GM12878 (cell line): ENCODE data around the gene PDZRN3. TPM values are rescaled to one million over a fixed set of nuclear protein-coding genes. Genes with fewer than 3 reads are reported as not detected.

Experiments
- ATAC-seq: fragments of 200-7000 bp; cut with Tn5 transposase; 3 replicates; pipeline ENCODE4 v1.9.1; 2020; ENCODE audit warnings: mild to moderate bottlenecking, moderate library complexity
- BruUV-seq: library from RNA; stranded (reverse); fragments of 400-500 nt; replicated peaks from 2 replicates; lab custom pipeline; 2021; lab: Mats Ljungman, UMichigan
- CTCF ChIA-PET: fragments of 300-600 bp; sonication (Branson Sonifier 250); formaldehyde crosslinking; extraction: SDS; loops from one replicate; lab custom pipeline; 2021; ENCODE audit warnings: inconsistent platforms; lab: Yijun Ruan, JAX
- POLR2A ChIA-PET: fragments of 350-600 bp; formaldehyde crosslinking; extraction: SDS; loops from one replicate; lab custom pipeline; 2021; ENCODE audit warnings: inconsistent platforms; lab: Charles Lee
- RAD21 ChIA-PET: fragments of 300-600 bp; sonication (Branson Sonifier 250); formaldehyde crosslinking; loops from one replicate; lab custom pipeline; 2023; ENCODE audit warnings: antibody characterized with exemption; ENCODE audit not compliant: unreplicated experiment; lab: Charles Lee
- SMC1A ChIA-PET: fragments of 300-600 bp; sonication (Branson Sonifier 250); formaldehyde crosslinking; loops from one replicate; lab custom pipeline; 2023; ENCODE audit not compliant: unreplicated experiment, uncharacterized antibody; lab: Charles Lee
- DNase-seq: peaks from one replicate; pipeline ENCODE4 v3.0.0-alpha.2; 2011; ENCODE audit warnings: low read depth, low spot score
- FAIRE-seq: peaks from 3 replicates; lab custom pipeline; 2011; peaks lifted over from hg19 to GRCh38; lab: Jason Lieb, UNC
- H2AFZ ChIP-seq: 2 replicates; pipeline ENCODE4 v1.6.0; 2011; ENCODE audit warnings: low read depth, low read length, control low read depth; ENCODE audit not compliant: control insufficient read depth
- H3K27ac ChIP-seq: 2 replicates; pipeline ENCODE4 v1.5.1; 2011; ENCODE audit warnings: control low read depth; ENCODE audit not compliant: control insufficient read depth, insufficient read depth
- H3K27me3 ChIP-seq, 2 experiments: replicated peaks in 1 of 2; 2 replicates each; pipeline versions ENCODE4 v1.6.0 to v1.6.1; 2011; ENCODE audit warnings: low read length in 1 of 2; ENCODE audit not compliant: control insufficient read depth in 2 of 2, insufficient read depth in 2 of 2
- H3K36me3 ChIP-seq, 2 experiments: 2 replicates each; pipeline ENCODE4 v1.5.1; 2011; ENCODE audit warnings: low read length in 1 of 2; ENCODE audit not compliant: control insufficient read depth in 2 of 2, insufficient read depth in 2 of 2
- H3K4me1 ChIP-seq: 2 replicates; pipeline ENCODE4 v1.6.1; 2011; ENCODE audit warnings: mild to moderate bottlenecking, low read length, moderate library complexity, mixed read lengths; ENCODE audit not compliant: control insufficient read depth, insufficient read depth
- H3K4me2 ChIP-seq: 2 replicates; pipeline ENCODE4 v1.6.0; 2011; ENCODE audit warnings: control low read depth; ENCODE audit not compliant: control insufficient read depth, insufficient read depth
- H3K4me3 ChIP-seq: fragments of 200-600 bp; sonication (generic); 2 replicates; pipeline ENCODE4 v1.5.1; 2016
- H3K79me2 ChIP-seq: 2 replicates; pipeline ENCODE4 v1.6.0; 2011; ENCODE audit warnings: low read length; ENCODE audit not compliant: control insufficient read depth, insufficient read depth
- H3K9ac ChIP-seq: 2 replicates; pipeline ENCODE4 v1.8.0; 2011; ENCODE audit warnings: low read length, control low read depth, mixed read lengths; ENCODE audit not compliant: control insufficient read depth, insufficient read depth
- H3K9me3 ChIP-seq: replicated peaks from 3 replicates; pipeline ENCODE4 v1.5.1; 2011; ENCODE audit warnings: mild to moderate bottlenecking, low read length; ENCODE audit not compliant: control insufficient read depth, insufficient read depth
- H4K20me1 ChIP-seq: 2 replicates; pipeline ENCODE4 v1.6.0; 2011; ENCODE audit not compliant: control insufficient read depth, insufficient read depth
- ATF7 ChIP-seq: fragments of 450-650 bp; IDR thresholded peaks from 2 replicates; pipeline ENCODE4 v1.6.1; 2016; ENCODE audit warnings: low read depth, mild to moderate bottlenecking
- BRCA1 ChIP-seq: IDR thresholded peaks from 2 replicates; pipeline ENCODE4 v1.6.1; 2011; ENCODE audit warnings: low read depth, low read length, improper control_type of control experiment
- CEBPZ ChIP-seq: fragments of 150-350 bp; IDR thresholded peaks from 2 replicates; pipeline ENCODE4 v1.6.1; 2016; ENCODE audit warnings: low read depth, low read length
- E2F8 ChIP-seq: fragments of 450-650 bp; IDR thresholded peaks from 2 replicates; pipeline ENCODE4 v1.6.1; 2018; ENCODE audit warnings: mild to moderate bottlenecking, low read depth, moderate library complexity; ENCODE audit not compliant: partially characterized antibody
- HCFC1 ChIP-seq: fragments of 150-350 bp; IDR thresholded peaks from 2 replicates; pipeline ENCODE4 v1.6.1; 2014; ENCODE audit warnings: low read length
- IKZF2 ChIP-seq, 2 experiments: fragments of 450-650 bp; IDR thresholded peaks; 2 replicates each; pipeline ENCODE4 v1.6.1; 2017; ENCODE audit warnings: mild to moderate bottlenecking in 2 of 2, moderate library complexity in 2 of 2
- KAT2A ChIP-seq: conservative IDR thresholded peaks from 2 replicates; pipeline ENCODE4 v1.6.1; 2011; ENCODE audit warnings: low read depth, low read length; ENCODE audit not compliant: control insufficient read depth
- NR2C2 ChIP-seq: IDR thresholded peaks from 2 replicates; pipeline ENCODE4 v1.6.1; 2011; ENCODE audit warnings: borderline replicate concordance, low read depth; ENCODE audit not compliant: control insufficient read depth, insufficient read length
- RBBP5 ChIP-seq: fragments of 200-600 bp; sonication (generic); conservative IDR thresholded peaks from 2 replicates; pipeline ENCODE4 v1.6.1; 2016
- SMAD1 ChIP-seq: fragments of 450-650 bp; IDR thresholded peaks from 2 replicates; pipeline ENCODE4 v1.6.1; 2018; ENCODE audit warnings: mild to moderate bottlenecking, low read depth; ENCODE audit not compliant: partially characterized antibody
- TAF1 ChIP-seq: IDR thresholded peaks from 2 replicates; pipeline ENCODE4 v1.6.1; 2011; ENCODE audit warnings: mild to moderate bottlenecking, low read depth, low read length, borderline replicate concordance
- TBL1XR1 ChIP-seq: IDR thresholded peaks from 2 replicates; pipeline ENCODE4 v1.6.1; 2012; ENCODE audit warnings: low read depth, low read length, improper control_type of control experiment
- TCF3 ChIP-seq: IDR thresholded peaks from 2 replicates; pipeline ENCODE4 v1.6.1; 2012; ENCODE audit warnings: low read depth, mild to moderate bottlenecking, low read length, borderline replicate concordance; ENCODE audit not compliant: insufficient read depth
- WGBS: methylation state at CpG from one replicate; pipeline ENCODE4 v1.1.6; 2016; ENCODE audit warnings: low lambda C conversion rate; ENCODE audit not compliant: insufficient replicate concordance, insufficient coverage; ENCODE audit errors: missing lambda C conversion rate; 5-methylcytosine and 5-hydroxymethylcytosine counted together
- in situ Hi-C: fragments of 300-500 bp; cut with MboI; formaldehyde crosslinking; loops from 9 replicates; pipeline ENCODE4 v1.14.3; 2018; ENCODE audit warnings: mixed read lengths
- intact Hi-C: fragments of 100-400 bp; cut with micrococcal nuclease; formaldehyde crosslinking; loops from one replicate; pipeline ENCODE4 v1.14.2; 2022; ENCODE audit not compliant: unreplicated experiment
- polyA plus RNA-seq, 11 experiments: library from polyadenylated mRNA; depleted of rRNA in 4 of 11; unstranded in 6 of 11; stranded (reverse) in 5 of 11; fragments of >200 nt; fragmentation: Nextera tagmentation in 4 of 11; fragmentation: Illumina TruSeq in 1 of 11; extraction: Ambion mirVana in 4 of 11; extraction: Trizol in 1 of 11; gene quantifications; 1 replicate in 1 of 11; 2 replicates in 10 of 11; pipeline versions ENCODE4 v1.2.1 to v1.2.3, GENCODE V29; 2011 to 2016; ENCODE audit warnings: inconsistent platforms in 2 of 11, missing spikeins in 2 of 11, low read depth in 1 of 11
- total RNA-seq, 4 experiments: library from RNA; depleted of rRNA in 3 of 4; stranded (reverse); fragments of >200 nt in 3 of 4; fragmentation: Illumina TruSeq in 1 of 4; extraction: Trizol in 1 of 4; gene quantifications; 2 replicates each; pipeline versions ENCODE4 v1.2.1 to v1.2.3, GENCODE V29; 2013 to 2021
- TF ChIP-seq, protein P1 (sequence below): fragments of 450-650 bp; IDR thresholded peaks from 2 replicates; pipeline ENCODE4 v1.6.1; 2016; ENCODE audit warnings: mild to moderate bottlenecking
- TF ChIP-seq, protein P2 (sequence below): fragments of 450-650 bp; conservative IDR thresholded peaks from 2 replicates; pipeline ENCODE4 v1.6.1; 2017; ENCODE audit warnings: mild to moderate bottlenecking, moderate library complexity

PDZRN3 gene
- total and polyA plus RNA-seq, 10 of the 15 experiments (the other 5 are each of a cell fraction or from before 2014, with no cell fraction given): 0.07 to 0.37 (median 0.12) TPM; not detected in 6

DNA sequence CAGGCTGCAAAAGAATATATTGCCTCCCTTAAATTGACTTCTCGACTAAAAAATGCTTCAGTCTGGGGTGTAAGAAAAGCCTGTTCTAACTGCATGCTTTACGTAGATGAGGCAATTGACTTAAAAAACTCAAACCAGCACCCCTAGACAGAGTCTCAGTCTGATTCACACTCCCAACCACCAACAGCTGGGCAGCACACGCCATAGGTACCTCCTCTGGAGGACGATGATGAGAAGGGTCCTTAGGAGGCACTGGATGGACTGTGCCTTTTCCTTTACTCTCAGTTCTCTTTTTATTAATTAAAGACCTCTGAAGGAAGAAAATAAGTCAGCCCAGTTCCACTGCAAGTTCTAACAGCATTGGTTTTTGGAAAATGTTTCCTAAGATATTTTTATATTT lies 175.0 kb downstream of the PDZRN3 start:
- ATAC-seq (peak; percentile 72), DNase-seq (peak; percentile 31), FAIRE-seq (no peak)
- H3K79me2 ChIP-seq: no peaks in the 10 kb centered on the region
- intact Hi-C loops (loop anchor here (1.0 to 5.0 kb wide), 3 partner anchors 50 to 347 kb away; no protein-coding TSS in a partner anchor), in situ Hi-C loops (loop anchor here (5.0 kb wide), 1 partner anchor 53 kb away; no protein-coding TSS in a partner anchor)
- ChIA-PET SMC1A (interaction anchor here (0.9 to 3.1 kb wide), 2 partner anchors 17 to 52 kb away, joined by 3 to 16 read pairs; no protein-coding TSS in a partner anchor), CTCF (interaction anchor here (0.8 to 8.1 kb wide), 3 partner anchors 8 to 54 kb away, joined by 3 to 110 read pairs (median 7); no protein-coding TSS in a partner anchor), POLR2A (no interaction called here), RAD21 (no interaction called here)
- BruUV-seq: no TSS peak
- no peak overlapping the region for H3K9ac ChIP-seq
- no peaks in the 10 kb centered on the region; the same call in 2 of the 3 replicates for H3K9me3 ChIP-seq
- H3K4me1 ChIP-seq: peaks cover 37% of the 10 kb centered on the region
- no peak overlapping the region for H3K4me3 ChIP-seq
- no peaks in the 10 kb centered on the region for H3K27me3 ChIP-seq
- peak overlapping the region; percentile 76 for H3K4me2 ChIP-seq
- no peaks in the 10 kb centered on the region for H3K36me3 ChIP-seq
- no peak overlapping the region for H2AFZ ChIP-seq
- H3K27ac ChIP-seq: peak overlapping the region; percentile 80; the same call in 1 of the 2 replicates
- no peaks in the 10 kb centered on the region for H4K20me1 ChIP-seq
- WGBS: 0% methylated on average over 4 of the region's 4 CpGs
- TF ChIP-seq E2F8 (no peak), TBL1XR1 (no peak), NR2C2 (no peak), CEBPZ (no peak), TCF3 (peak; percentile 95), HCFC1 (no peak), IKZF2 (IDR thresholded peaks at IDR 0.05) (peak; percentile 64 to 68; a peak in 3 of 4 replicates), TAF1 (no peak), ATF7 (no peak), KAT2A (no peak), RBBP5 (no peak), BRCA1 (no peak), SMAD1 (no peak)
- TF ChIP-seq, protein P1, sequence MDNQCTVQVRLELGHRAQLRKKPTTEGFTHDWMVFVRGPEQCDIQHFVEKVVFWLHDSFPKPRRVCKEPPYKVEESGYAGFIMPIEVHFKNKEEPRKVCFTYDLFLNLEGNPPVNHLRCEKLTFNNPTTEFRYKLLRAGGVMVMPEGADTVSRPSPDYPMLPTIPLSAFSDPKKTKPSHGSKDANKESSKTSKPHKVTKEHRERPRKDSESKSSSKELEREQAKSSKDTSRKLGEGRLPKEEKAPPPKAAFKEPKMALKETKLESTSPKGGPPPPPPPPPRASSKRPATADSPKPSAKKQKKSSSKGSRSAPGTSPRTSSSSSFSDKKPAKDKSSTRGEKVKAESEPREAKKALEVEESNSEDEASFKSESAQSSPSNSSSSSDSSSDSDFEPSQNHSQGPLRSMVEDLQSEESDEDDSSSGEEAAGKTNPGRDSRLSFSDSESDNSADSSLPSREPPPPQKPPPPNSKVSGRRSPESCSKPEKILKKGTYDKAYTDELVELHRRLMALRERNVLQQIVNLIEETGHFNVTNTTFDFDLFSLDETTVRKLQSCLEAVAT: no peak
- TF ChIP-seq, protein P2, sequence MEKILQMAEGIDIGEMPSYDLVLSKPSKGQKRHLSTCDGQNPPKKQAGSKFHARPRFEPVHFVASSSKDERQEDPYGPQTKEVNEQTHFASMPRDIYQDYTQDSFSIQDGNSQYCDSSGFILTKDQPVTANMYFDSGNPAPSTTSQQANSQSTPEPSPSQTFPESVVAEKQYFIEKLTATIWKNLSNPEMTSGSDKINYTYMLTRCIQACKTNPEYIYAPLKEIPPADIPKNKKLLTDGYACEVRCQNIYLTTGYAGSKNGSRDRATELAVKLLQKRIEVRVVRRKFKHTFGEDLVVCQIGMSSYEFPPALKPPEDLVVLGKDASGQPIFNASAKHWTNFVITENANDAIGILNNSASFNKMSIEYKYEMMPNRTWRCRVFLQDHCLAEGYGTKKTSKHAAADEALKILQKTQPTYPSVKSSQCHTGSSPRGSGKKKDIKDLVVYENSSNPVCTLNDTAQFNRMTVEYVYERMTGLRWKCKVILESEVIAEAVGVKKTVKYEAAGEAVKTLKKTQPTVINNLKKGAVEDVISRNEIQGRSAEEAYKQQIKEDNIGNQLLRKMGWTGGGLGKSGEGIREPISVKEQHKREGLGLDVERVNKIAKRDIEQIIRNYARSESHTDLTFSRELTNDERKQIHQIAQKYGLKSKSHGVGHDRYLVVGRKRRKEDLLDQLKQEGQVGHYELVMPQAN: no peak
